Iris pigment epithelial cell (primary cell): ENCODE results near the gene CSNK1D.

Source experiments
- DNase-seq: peaks from one replicate; pipeline ENCODE4 v3.0.0-alpha.2; 2011; ENCODE audit warnings: low read depth

Gene CSNK1D

GRCh38 chr17:82310877-82311276, 37.4 kb upstream of the CSNK1D start:
- DNase-seq, result no peak

GRCh38 chr17:82309656-82310570, 36.4 kb upstream of the CSNK1D start:
- DNase-seq, result no peak

GRCh38 chr17:82305727-82306300, 32.3 kb upstream of the CSNK1D start:
- no peak for DNase-seq

- DNase-seq, result no peak
Observed at GRCh38 chr17:82304826-82305726, 31.6 kb upstream of the CSNK1D start.

GRCh38 chr17:82303944-82304808, 30.7 kb upstream of the CSNK1D start:
- DNase-seq, result no peak

GRCh38 chr17:82302991-82303943, 29.8 kb upstream of the CSNK1D start:
- no peak for DNase-seq

- DNase-seq, result no peak
Observed at GRCh38 chr17:82302568-82302963, 29.1 kb upstream of the CSNK1D start.

GRCh38 chr17:82301916-82302567, 28.5 kb upstream of the CSNK1D start:
- DNase-seq, result no peak

- no peak for DNase-seq
Observed at GRCh38 chr17:82301300-82301915, 27.9 kb upstream of the CSNK1D start.

GRCh38 chr17:82300707-82301270, 27.3 kb upstream of the CSNK1D start:
- peak; percentile 35 for DNase-seq

GRCh38 chr17:82300228-82300627, 26.7 kb upstream of the CSNK1D start:
- DNase-seq, result no peak

GRCh38 chr17:82299452-82299851, 26.0 kb upstream of the CSNK1D start:
- no peak for DNase-seq

- no peak for DNase-seq
Observed at GRCh38 chr17:82298538-82299421, 25.3 kb upstream of the CSNK1D start.

- DNase-seq, result peak; percentile 93
Observed at GRCh38 chr17:82297714-82298537, 24.4 kb upstream of the CSNK1D start.

GRCh38 chr17:82297280-82297713, 23.8 kb upstream of the CSNK1D start:
- DNase-seq, result peak; percentile 96

- DNase-seq, result peak; percentile 20
Observed at GRCh38 chr17:82296511-82297279, 23.2 kb upstream of the CSNK1D start.
